ENCODE measurements around the gene SLC8A2.

The SLC8A2 gene

GRCh38 chr19:47507012-47507411 lies 35.3 kb upstream of the SLC8A2 start:
- no peak for DNase-seq (ENCODE audit: low spot score)
- no peak overlapping the region for H4K91ac ChIP-seq (ENCODE audit: low read depth, low read length, poor library complexity)
- no CpG with 5 or more reads among the region's 6 CpGs for WGBS, 2 donors (ENCODE audit: extremely low coverage in 2 of 2, insufficient read length in 2 of 2, insufficient replicate concordance in 1 of 2)
- H3K9me3 ChIP-seq (replicated peaks in 1 of 2; ENCODE audit: control insufficient read depth in 2 of 2, insufficient read depth in 1 of 2, low read depth in 1 of 2, low read length in 2 of 2), result no peaks in the 10 kb centered on the region
- no peak overlapping the region for H2BK5ac ChIP-seq (ENCODE audit: low read length)
- H2BK12ac ChIP-seq (ENCODE audit: low read length), result no peak overlapping the region
- no peak overlapping the region for H2BK120ac ChIP-seq (ENCODE audit: low read depth, low read length)
- H2AK5ac ChIP-seq (ENCODE audit: low read depth, low read length), result no peak overlapping the region
- peaks cover 0 to 13% of the 10 kb centered on the region in 2 donors for H3K4me1 ChIP-seq (ENCODE audit: control insufficient read depth in 2 of 2, insufficient read depth in 1 of 2, low read depth in 1 of 2, low read length in 2 of 2)
- H3K18ac ChIP-seq (ENCODE audit: low read length), result no peak overlapping the region
- no peak overlapping the region for H3K27ac ChIP-seq (replicated peaks; ENCODE audit: low read length)
- no peak overlapping the region for H3K4ac ChIP-seq (ENCODE audit: low read length)
- no peak overlapping the region for H3K4me2 ChIP-seq (ENCODE audit: insufficient read depth, low read length, poor library complexity, severe bottlenecking)
- H3K27me3 ChIP-seq (ENCODE audit: control insufficient read depth in 3 of 3, insufficient read depth in 3 of 3, low read depth in 1 of 3, low read length in 3 of 3), result no peaks in the 10 kb centered on the region
- no peak overlapping the region for H3K4me3 ChIP-seq (ENCODE audit: low read length in 2 of 2)
- no peak overlapping the region for H2BK15ac ChIP-seq (ENCODE audit: low read length)
- peaks cover 3 to 23% of the 10 kb centered on the region in 2 donors for H3K36me3 ChIP-seq (replicated peaks in 1 of 2; ENCODE audit: control insufficient read depth in 2 of 2, insufficient read depth in 2 of 2, low read length in 2 of 2)
- no peak overlapping the region for H4K8ac ChIP-seq (ENCODE audit: low read depth, low read length)
- peaks cover 16% of the 10 kb centered on the region for H3K79me1 ChIP-seq (ENCODE audit: low read depth, low read length)
- H2AFZ ChIP-seq (ENCODE audit: low read length), result no peak overlapping the region
- no peak overlapping the region for H3K14ac ChIP-seq (ENCODE audit: low read length)
- H3K23ac ChIP-seq (ENCODE audit: low read depth, low read length, poor library complexity), result no peak overlapping the region
- H3K9ac ChIP-seq (ENCODE audit: low read depth, low read length, poor library complexity), result peak overlapping the region; percentile 51

- Histone ChIP-seq H3K4me3 (ENCODE audit: low read length in 2 of 2) (no peak overlapping the region), H2BK15ac (ENCODE audit: low read length) (no peak overlapping the region), H3K9ac (ENCODE audit: low read depth, low read length, poor library complexity) (no peak overlapping the region), H2BK12ac (ENCODE audit: low read length) (no peak overlapping the region), H3K4me2 (ENCODE audit: insufficient read depth, low read length, poor library complexity, severe bottlenecking) (no peak overlapping the region), H3K4ac (ENCODE audit: low read length) (no peak overlapping the region), H4K8ac (ENCODE audit: low read depth, low read length) (no peak overlapping the region), H2AK5ac (ENCODE audit: low read depth, low read length) (no peak overlapping the region), H3K36me3 (replicated peaks in 1 of 2; ENCODE audit: control insufficient read depth in 2 of 2, insufficient read depth in 2 of 2, low read length in 2 of 2) (peaks cover 3 to 26% of the 10 kb centered on the region in 2 donors), H2BK5ac (ENCODE audit: low read length) (no peak overlapping the region), H3K27ac (replicated peaks; ENCODE audit: low read length) (no peak overlapping the region), H3K27me3 (ENCODE audit: control insufficient read depth in 3 of 3, insufficient read depth in 3 of 3, low read depth in 1 of 3, low read length in 3 of 3) (no peaks in the 10 kb centered on the region), H2AFZ (ENCODE audit: low read length) (no peak overlapping the region), H4K91ac (ENCODE audit: low read depth, low read length, poor library complexity) (no peak overlapping the region), H2BK120ac (ENCODE audit: low read depth, low read length) (no peak overlapping the region), H3K9me3 (replicated peaks in 1 of 2; ENCODE audit: control insufficient read depth in 2 of 2, insufficient read depth in 1 of 2, low read depth in 1 of 2, low read length in 2 of 2) (no peaks in the 10 kb centered on the region), H3K4me1 (ENCODE audit: control insufficient read depth in 2 of 2, insufficient read depth in 1 of 2, low read depth in 1 of 2, low read length in 2 of 2) (peaks cover 0 to 13% of the 10 kb centered on the region in 2 donors), H3K79me1 (ENCODE audit: low read depth, low read length) (peaks cover 11% of the 10 kb centered on the region), H3K18ac (ENCODE audit: low read length) (no peak overlapping the region), H3K14ac (ENCODE audit: low read length) (no peak overlapping the region), H3K23ac (ENCODE audit: low read depth, low read length, poor library complexity) (no peak overlapping the region)
- no peak for DNase-seq (ENCODE audit: low spot score)
- WGBS, 2 donors (ENCODE audit: extremely low coverage in 2 of 2, insufficient read length in 2 of 2, insufficient replicate concordance in 1 of 2), result no CpG with 5 or more reads among the region's 8 CpGs
Measured at GRCh38 chr19:47506459-47506858, 34.8 kb upstream of the SLC8A2 start.

GRCh38 chr19:47505506-47505905 lies 33.8 kb upstream of the SLC8A2 start:
- H3K27ac ChIP-seq (replicated peaks; ENCODE audit: low read length), result no peak overlapping the region
- no peak overlapping the region for H4K91ac ChIP-seq (ENCODE audit: low read depth, low read length, poor library complexity)
- H3K9ac ChIP-seq (ENCODE audit: low read depth, low read length, poor library complexity), result no peak overlapping the region
- peaks cover 6 to 33% of the 10 kb centered on the region in 2 donors for H3K36me3 ChIP-seq (replicated peaks in 1 of 2; ENCODE audit: control insufficient read depth in 2 of 2, insufficient read depth in 2 of 2, low read length in 2 of 2)
- DNase-seq (ENCODE audit: low spot score), result no peak
- H3K79me1 ChIP-seq (ENCODE audit: low read depth, low read length), result peaks cover 9% of the 10 kb centered on the region
- H3K18ac ChIP-seq (ENCODE audit: low read length), result no peak overlapping the region
- H3K4me3 ChIP-seq (ENCODE audit: low read length in 2 of 2), result no peak overlapping the region
- H2BK120ac ChIP-seq (ENCODE audit: low read depth, low read length), result no peak overlapping the region
- H2BK12ac ChIP-seq (ENCODE audit: low read length), result no peak overlapping the region
- no peak overlapping the region for H2BK5ac ChIP-seq (ENCODE audit: low read length)
- no peak overlapping the region for H2AK5ac ChIP-seq (ENCODE audit: low read depth, low read length)
- H3K14ac ChIP-seq (ENCODE audit: low read length), result no peak overlapping the region
- no peak overlapping the region for H3K4me2 ChIP-seq (ENCODE audit: insufficient read depth, low read length, poor library complexity, severe bottlenecking)
- no peaks in the 10 kb centered on the region for H3K9me3 ChIP-seq (replicated peaks in 1 of 2; ENCODE audit: control insufficient read depth in 2 of 2, insufficient read depth in 1 of 2, low read depth in 1 of 2, low read length in 2 of 2)
- H3K4ac ChIP-seq (ENCODE audit: low read length), result no peak overlapping the region
- peaks cover 0 to 13% of the 10 kb centered on the region in 2 donors for H3K4me1 ChIP-seq (ENCODE audit: control insufficient read depth in 2 of 2, insufficient read depth in 1 of 2, low read depth in 1 of 2, low read length in 2 of 2)
- H2AFZ ChIP-seq (ENCODE audit: low read length), result no peak overlapping the region
- H4K8ac ChIP-seq (ENCODE audit: low read depth, low read length), result no peak overlapping the region
- no peak overlapping the region for H3K23ac ChIP-seq (ENCODE audit: low read depth, low read length, poor library complexity)
- H2BK15ac ChIP-seq (ENCODE audit: low read length), result no peak overlapping the region
- no peaks in the 10 kb centered on the region for H3K27me3 ChIP-seq (ENCODE audit: control insufficient read depth in 3 of 3, insufficient read depth in 3 of 3, low read depth in 1 of 3, low read length in 3 of 3)
- no CpG with 5 or more reads among the region's 6 CpGs for WGBS, 2 donors (ENCODE audit: extremely low coverage in 2 of 2, insufficient read length in 2 of 2, insufficient replicate concordance in 1 of 2)

- no peak overlapping the region for H3K23ac ChIP-seq (ENCODE audit: low read depth, low read length, poor library complexity)
- H3K27me3 ChIP-seq (ENCODE audit: control insufficient read depth in 3 of 3, insufficient read depth in 3 of 3, low read depth in 1 of 3, low read length in 3 of 3), result no peaks in the 10 kb centered on the region
- H4K8ac ChIP-seq (ENCODE audit: low read depth, low read length), result no peak overlapping the region
- no peak overlapping the region for H3K4me2 ChIP-seq (ENCODE audit: insufficient read depth, low read length, poor library complexity, severe bottlenecking)
- H2AFZ ChIP-seq (ENCODE audit: low read length), result no peak overlapping the region
- no peak overlapping the region for H2BK12ac ChIP-seq (ENCODE audit: low read length)
- H2BK120ac ChIP-seq (ENCODE audit: low read depth, low read length), result no peak overlapping the region
- no peaks in the 10 kb centered on the region for H3K9me3 ChIP-seq (replicated peaks in 1 of 2; ENCODE audit: control insufficient read depth in 2 of 2, insufficient read depth in 1 of 2, low read depth in 1 of 2, low read length in 2 of 2)
- no peak for DNase-seq (ENCODE audit: low spot score)
- no peak overlapping the region for H3K4me3 ChIP-seq (ENCODE audit: low read length in 2 of 2)
- WGBS, 2 donors (ENCODE audit: extremely low coverage in 2 of 2, insufficient read length in 2 of 2, insufficient replicate concordance in 1 of 2), result no CpG with 5 or more reads among the region's 5 CpGs
- peaks cover 0 to 13% of the 10 kb centered on the region in 2 donors for H3K4me1 ChIP-seq (ENCODE audit: control insufficient read depth in 2 of 2, insufficient read depth in 1 of 2, low read depth in 1 of 2, low read length in 2 of 2)
- H2BK15ac ChIP-seq (ENCODE audit: low read length), result no peak overlapping the region
- H3K79me1 ChIP-seq (ENCODE audit: low read depth, low read length), result peaks cover 9% of the 10 kb centered on the region
- H2AK5ac ChIP-seq (ENCODE audit: low read depth, low read length), result no peak overlapping the region
- H3K18ac ChIP-seq (ENCODE audit: low read length), result no peak overlapping the region
- H2BK5ac ChIP-seq (ENCODE audit: low read length), result no peak overlapping the region
- no peak overlapping the region for H4K91ac ChIP-seq (ENCODE audit: low read depth, low read length, poor library complexity)
- H3K14ac ChIP-seq (ENCODE audit: low read length), result no peak overlapping the region
- H3K27ac ChIP-seq (replicated peaks; ENCODE audit: low read length), result no peak overlapping the region
- H3K9ac ChIP-seq (ENCODE audit: low read depth, low read length, poor library complexity), result no peak overlapping the region
- peaks cover 12 to 46% of the 10 kb centered on the region in 2 donors for H3K36me3 ChIP-seq (replicated peaks in 1 of 2; ENCODE audit: control insufficient read depth in 2 of 2, insufficient read depth in 2 of 2, low read length in 2 of 2)
- H3K4ac ChIP-seq (ENCODE audit: low read length), result no peak overlapping the region
Measured at GRCh38 chr19:47503826-47504150, 32.1 kb upstream of the SLC8A2 start.

Data from neuronal stem cell (in vitro differentiated cells).